Rectal smooth muscle tissue (tissue), 1 donor: ENCODE data around the gene ABCB9.

ENCODE experiments used
- H3K27ac ChIP-seq: one replicate; pipeline ENCODE4 v1.7.0; 2013; ENCODE audit warnings: low read depth, low read length, inconsistent platforms
- H3K27me3 ChIP-seq: one replicate; pipeline ENCODE4 v1.7.0; 2013; ENCODE audit warnings: low read length; ENCODE audit not compliant: control insufficient read depth, insufficient read depth
- H3K36me3 ChIP-seq: one replicate; pipeline ENCODE4 v1.7.0; 2013; ENCODE audit warnings: low read length; ENCODE audit not compliant: control insufficient read depth, insufficient read depth
- H3K4me1 ChIP-seq: one replicate; pipeline ENCODE4 v1.7.0; 2013; ENCODE audit warnings: low read length; ENCODE audit not compliant: control insufficient read depth, insufficient read depth
- H3K4me3 ChIP-seq: one replicate; pipeline ENCODE4 v1.7.0; 2013; ENCODE audit warnings: low read length
- H3K9ac ChIP-seq: one replicate; pipeline ENCODE4 v1.7.0; 2013; ENCODE audit warnings: low read length

ABCB9 gene

GRCh38 chr12:122887819-122888212 is 78.4 kb downstream of the ABCB9 start:
- peak overlapping the region; percentile 18 for H3K4me3 ChIP-seq
- no peak overlapping the region for H3K9ac ChIP-seq
- H3K27me3 ChIP-seq = no peaks in the 10 kb centered on the region
- no peaks in the 10 kb centered on the region for H3K36me3 ChIP-seq
- H3K27ac ChIP-seq = peak overlapping the region; percentile 10
- peaks cover 4% of the 10 kb centered on the region for H3K4me1 ChIP-seq

DNA sequence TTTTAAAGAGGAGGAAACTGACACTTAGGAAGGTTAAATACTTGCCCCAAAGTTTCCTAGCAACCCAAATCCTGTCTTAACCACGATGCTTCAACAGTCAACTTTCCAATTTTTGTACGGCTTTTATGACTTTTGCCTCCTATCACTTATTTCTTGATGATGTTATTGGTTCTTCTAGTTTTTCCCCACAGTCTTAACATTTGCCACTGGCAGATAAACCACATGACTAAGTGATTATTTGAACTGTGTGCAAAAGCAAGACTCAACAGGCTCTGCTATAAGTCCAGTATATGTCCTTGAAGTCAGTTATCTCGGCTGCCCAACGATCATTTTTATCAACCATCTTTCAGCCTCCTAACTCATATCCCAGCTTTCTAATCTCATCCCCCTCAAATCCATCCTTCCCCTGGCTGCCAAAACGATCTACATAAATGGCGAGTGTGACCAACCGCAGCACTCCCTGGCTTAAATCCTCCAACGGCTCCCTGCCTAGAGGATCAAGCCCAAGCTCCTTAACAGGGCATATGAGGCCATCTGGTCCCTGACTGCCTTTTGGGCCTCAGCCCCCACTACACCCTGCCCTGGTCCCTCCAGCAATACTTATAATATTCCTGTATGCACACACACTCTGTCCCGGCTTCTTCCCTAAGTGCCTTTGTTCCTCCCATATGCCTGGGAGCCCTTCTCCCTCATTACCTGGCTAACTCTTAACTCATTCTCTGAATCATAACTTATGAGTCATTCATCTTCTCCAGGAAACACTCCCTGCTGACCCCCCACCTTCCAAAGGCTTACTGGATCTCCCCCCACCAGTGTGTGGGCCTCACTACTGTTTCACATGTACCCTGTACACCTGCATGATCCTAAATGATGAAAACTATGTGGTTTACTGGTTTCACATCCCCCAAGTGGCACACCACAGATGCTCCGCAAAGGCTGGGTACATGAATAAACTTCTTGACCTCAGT is 79.1 kb downstream of the ABCB9 start:
- Histone ChIP-seq H3K27me3 (no peaks in the 10 kb centered on the region), H3K9ac (no peak overlapping the region), H3K4me3 (peak overlapping the region; percentile 18), H3K27ac (peak overlapping the region; percentile 3), H3K36me3 (no peaks in the 10 kb centered on the region), H3K4me1 (peaks cover 1% of the 10 kb centered on the region)

- Histone ChIP-seq H3K4me1 (peaks cover 1% of the 10 kb centered on the region), H3K27ac (no peak overlapping the region), H3K36me3 (no peaks in the 10 kb centered on the region), H3K9ac (no peak overlapping the region), H3K4me3 (no peak overlapping the region), H3K27me3 (no peaks in the 10 kb centered on the region)
Measured at GRCh38 chr12:122886161-122886560, 80.1 kb downstream of the ABCB9 start.

- Histone ChIP-seq H3K27ac (no peak overlapping the region), H3K4me1 (peaks cover 3% of the 10 kb centered on the region), H3K36me3 (no peaks in the 10 kb centered on the region)
Measured at GRCh38 chr12:122884860-122885259, 81.4 kb downstream of the ABCB9 start.

GRCh38 chr12:122884091-122884826 is 82.0 kb downstream of the ABCB9 start:
- Histone ChIP-seq H3K4me1 (peaks cover 3% of the 10 kb centered on the region), H3K36me3 (no peaks in the 10 kb centered on the region), H3K27ac (no peak overlapping the region), H3K9ac (no peak overlapping the region), H3K4me3 (no peak overlapping the region), H3K27me3 (no peaks in the 10 kb centered on the region)

More at GRCh38 chr12:122884860-122885259, 81.4 kb downstream of the ABCB9 start:
- H3K27me3 ChIP-seq = no peaks in the 10 kb centered on the region
- no peak overlapping the region for H3K4me3 ChIP-seq
- H3K9ac ChIP-seq = no peak overlapping the region

- no peak overlapping the region for H3K27ac ChIP-seq
- H3K4me3 ChIP-seq = no peak overlapping the region
- no peaks in the 10 kb centered on the region for H3K27me3 ChIP-seq
- H3K9ac ChIP-seq = no peak overlapping the region
- H3K4me1 ChIP-seq = peaks cover 3% of the 10 kb centered on the region
- H3K36me3 ChIP-seq = no peaks in the 10 kb centered on the region
Measured at GRCh38 chr12:122882908-122883558, 83.2 kb downstream of the ABCB9 start.

- H3K27me3 ChIP-seq = no peaks in the 10 kb centered on the region
- no peak overlapping the region for H3K9ac ChIP-seq
- peaks cover 5% of the 10 kb centered on the region for H3K4me1 ChIP-seq
- no peak overlapping the region for H3K27ac ChIP-seq
- H3K36me3 ChIP-seq = no peaks in the 10 kb centered on the region
- no peak overlapping the region for H3K4me3 ChIP-seq
Measured at GRCh38 chr12:122880668-122881067, 85.6 kb downstream of the ABCB9 start.

- Histone ChIP-seq H3K4me3 (no peak overlapping the region), H3K9ac (no peak overlapping the region), H3K4me1 (peaks cover 5% of the 10 kb centered on the region), H3K27ac (no peak overlapping the region), H3K36me3 (no peaks in the 10 kb centered on the region), H3K27me3 (no peaks in the 10 kb centered on the region)
Measured at GRCh38 chr12:122880155-122880667, 86.1 kb downstream of the ABCB9 start.
